GM12891 (cell line): ENCODE measurements around the gene ARHGAP18.

ENCODE experiments used
- DNase-seq: peaks from one replicate; pipeline ENCODE4 v3.0.0; 2011; ENCODE audit warnings: low spot score; ENCODE audit not compliant: insufficient read length
- FAIRE-seq: peaks from 2 replicates; lab custom pipeline; 2011; peaks lifted over from hg19 to GRCh38; lab: Jason Lieb, UNC
- PAX5 ChIP-seq: IDR thresholded peaks from 2 replicates; pipeline ENCODE4 v1.6.1; 2011; ENCODE audit warnings: low read length, moderate library complexity, mild to moderate bottlenecking; ENCODE audit not compliant: insufficient read depth, severe bottlenecking
- POLR2A ChIP-seq: IDR thresholded peaks from 2 replicates; pipeline ENCODE4 v1.6.1; 2011; ENCODE audit warnings: low read depth, low read length, control low read depth
- POLR2AphosphoS5 ChIP-seq: IDR thresholded peaks from 2 replicates; pipeline ENCODE4 v1.6.1; 2011; ENCODE audit warnings: low read depth, low read length, control low read depth
- POU2F2 ChIP-seq: IDR thresholded peaks from 2 replicates; pipeline ENCODE4 v1.6.1; 2011; ENCODE audit warnings: low read depth, mild to moderate bottlenecking, control low read depth, low read length, moderate library complexity
- SPI1 ChIP-seq: IDR thresholded peaks from 2 replicates; pipeline ENCODE4 v1.6.1; 2011; ENCODE audit warnings: low read depth, low read length, control low read depth
- TAF1 ChIP-seq: IDR thresholded peaks from 2 replicates; pipeline ENCODE4 v1.6.1; 2011; ENCODE audit warnings: low read depth, low read length, control low read depth

Gene ARHGAP18

GRCh38 chr6:129725341-129725740, 15.4 kb upstream of the ARHGAP18 start:
- FAIRE-seq (no peak), DNase-seq (no peak)
- TF ChIP-seq PAX5 (no peak), TAF1 (no peak), POU2F2 (no peak), SPI1 (no peak), POLR2A (no peak), POLR2AphosphoS5 (no peak)

GRCh38 chr6:129719692-129720091, 9.7 kb upstream of the ARHGAP18 start:
- FAIRE-seq, result no peak
- TF ChIP-seq TAF1 (no peak), SPI1 (no peak), POLR2A (no peak), POU2F2 (no peak), PAX5 (no peak), POLR2AphosphoS5 (no peak)

GRCh38 chr6:129717277-129717676, 7.3 kb upstream of the ARHGAP18 start:
- FAIRE-seq (no peak), DNase-seq (no peak)
- TF ChIP-seq POLR2A (no peak), POLR2AphosphoS5 (no peak), SPI1 (no peak), PAX5 (no peak), TAF1 (no peak), POU2F2 (no peak)

More at GRCh38 chr6:129719692-129720091, 9.7 kb upstream of the ARHGAP18 start:
- no peak for DNase-seq

DNA sequence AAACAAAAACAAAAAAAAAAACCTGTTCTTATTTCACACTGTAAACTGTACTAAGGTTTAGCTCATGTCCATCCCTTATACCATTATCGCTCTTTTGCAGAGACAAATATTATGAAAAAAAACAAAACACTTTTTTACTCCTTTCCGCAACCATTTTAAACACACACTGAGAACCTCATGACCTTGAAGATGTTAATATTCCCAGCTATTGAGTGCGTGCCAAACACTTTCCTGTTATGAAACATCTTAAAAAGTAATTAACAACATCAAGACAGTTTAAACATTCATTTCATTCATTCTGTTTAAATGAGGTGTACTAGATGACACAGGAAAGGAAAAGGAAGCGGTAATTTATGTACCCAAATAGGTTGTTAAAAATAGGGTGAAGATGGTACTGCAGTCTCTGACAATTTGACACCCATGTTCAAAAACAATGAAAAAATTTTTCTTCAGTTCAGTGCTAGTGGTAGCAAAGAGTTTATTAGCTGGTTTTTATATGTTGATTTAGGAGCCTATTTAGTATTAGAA, 3.9 kb upstream of the ARHGAP18 start:
- no peak for FAIRE-seq
- DNase-seq, result no peak
- no peak for TF ChIP-seq POLR2A
- TF ChIP-seq POLR2AphosphoS5, result no peak
- TF ChIP-seq POU2F2, result no peak
- no peak for TF ChIP-seq PAX5
- TF ChIP-seq TAF1, result no peak

DNA sequence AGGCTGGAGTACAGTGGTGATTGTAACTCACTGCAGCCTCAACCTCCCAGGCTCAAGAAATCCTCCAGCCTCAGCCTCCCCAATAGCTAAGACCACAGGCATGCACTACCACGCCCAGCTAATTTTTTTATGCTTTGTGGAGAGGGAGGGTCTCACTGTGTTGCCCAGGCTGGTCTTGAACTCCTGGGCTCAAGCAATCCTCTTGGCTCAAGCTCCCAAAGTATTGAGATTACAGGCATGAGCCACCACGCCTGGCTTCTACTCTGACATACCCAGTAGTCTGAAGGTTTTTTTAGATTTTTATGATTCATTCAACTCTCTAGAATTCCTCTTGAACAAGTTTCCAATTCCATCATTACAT, 1.3 kb upstream of the ARHGAP18 start:
- DNase-seq, result no peak
- FAIRE-seq, result no peak
- TF ChIP-seq PAX5 (no peak), POLR2AphosphoS5 (no peak), TAF1 (no peak), POLR2A (no peak), SPI1 (no peak), POU2F2 (no peak)

DNA sequence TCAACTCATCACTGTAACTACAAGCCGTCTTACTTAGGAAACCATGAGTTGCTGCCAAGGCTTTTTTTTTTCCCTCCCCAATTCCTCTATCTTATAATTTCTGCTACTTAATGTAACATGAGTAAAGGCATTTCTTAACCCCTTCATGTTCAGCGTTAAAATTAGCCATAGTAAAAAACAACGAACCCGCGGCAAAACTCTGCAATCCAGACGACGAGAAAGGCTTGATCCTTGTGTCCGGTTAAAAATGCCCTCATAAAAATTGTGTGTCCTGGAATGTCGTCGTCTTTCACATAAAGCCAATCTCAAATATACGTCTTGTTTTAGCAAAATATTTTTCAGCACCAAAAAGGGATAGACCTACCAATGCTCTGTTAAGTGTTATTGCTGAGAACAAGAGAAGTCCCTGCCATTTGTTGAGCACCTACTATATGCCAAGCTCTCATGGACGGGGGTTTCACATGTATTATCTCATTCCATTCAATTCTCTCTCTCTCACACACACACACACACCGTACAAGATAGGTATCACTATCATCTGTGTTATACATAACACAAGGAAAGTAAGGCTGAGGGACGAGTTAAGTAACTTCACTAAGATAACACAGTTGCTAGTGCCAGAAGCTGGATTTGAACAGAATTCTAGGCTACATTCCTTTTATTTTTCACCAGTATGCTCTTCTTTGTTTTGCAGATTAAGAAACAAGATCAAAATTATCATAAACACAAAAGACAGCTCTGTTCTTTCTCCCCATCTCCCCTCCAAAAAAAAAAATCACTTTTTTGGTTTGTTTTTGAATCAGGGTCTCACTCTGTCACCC, 683 bp upstream of the ARHGAP18 start:
- no peak for DNase-seq

GRCh38 chr6:129709196-129709768, 695 bp downstream of the ARHGAP18 start:
- FAIRE-seq (no peak), DNase-seq (no peak)
- no peak for TF ChIP-seq PAX5
- no peak for TF ChIP-seq POLR2A
- no peak for TF ChIP-seq POLR2AphosphoS5
- no peak for TF ChIP-seq POU2F2
- no peak for TF ChIP-seq SPI1
- TF ChIP-seq TAF1, result no peak

More for the DNA sequence above, 683 bp upstream of the ARHGAP18 start:
- FAIRE-seq, result no peak
- no peak for TF ChIP-seq SPI1
- no peak for TF ChIP-seq POU2F2
- no peak for TF ChIP-seq POLR2A
- no peak; the same call in 1 of the 2 replicates for TF ChIP-seq TAF1
- no peak for TF ChIP-seq PAX5
- no peak for TF ChIP-seq POLR2AphosphoS5

DNA sequence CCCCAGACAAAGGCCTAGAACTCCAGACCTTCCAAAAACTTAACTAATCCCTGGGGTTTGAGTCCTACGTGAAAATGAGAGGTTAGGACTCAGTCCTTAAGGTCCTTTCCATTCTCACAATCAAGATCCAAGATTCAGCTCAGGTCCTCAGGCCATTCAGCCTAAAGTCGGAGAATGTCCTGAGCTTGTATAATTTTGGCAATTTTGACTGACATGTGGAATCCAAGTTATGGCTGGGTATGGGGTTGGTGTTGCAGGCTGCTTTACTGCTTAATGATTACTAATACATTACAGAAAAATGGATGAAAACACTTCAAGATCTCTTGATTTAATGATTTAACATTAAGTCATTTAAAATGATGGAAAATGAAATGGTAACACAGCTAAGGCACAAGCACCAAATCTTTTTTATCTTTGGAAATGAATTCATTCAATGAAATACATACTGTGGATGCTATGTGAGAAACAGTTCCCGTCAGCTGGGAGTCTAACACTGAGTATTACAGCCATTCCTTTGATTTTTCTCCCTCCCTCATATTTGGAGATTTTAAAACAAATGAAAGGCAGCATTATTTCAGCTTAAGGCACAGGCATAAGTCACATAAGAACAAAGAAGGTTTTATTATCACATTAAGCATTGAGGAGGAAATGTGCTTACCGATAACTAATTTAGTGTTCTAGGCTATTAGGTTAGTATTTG, 1.3 kb downstream of the ARHGAP18 start:
- no peak for DNase-seq
- TF ChIP-seq POU2F2 (no peak), POLR2AphosphoS5 (no peak), SPI1 (no peak), POLR2A (no peak), TAF1 (no peak), PAX5 (no peak)
- no peak for FAIRE-seq

- FAIRE-seq, result peak; percentile 20
- DNase-seq, result no peak
- TF ChIP-seq POU2F2, result no peak
- TF ChIP-seq TAF1, result no peak
- no peak for TF ChIP-seq PAX5
- no peak for TF ChIP-seq POLR2AphosphoS5
- no peak for TF ChIP-seq POLR2A
- TF ChIP-seq SPI1, result no peak
Measured at GRCh38 chr6:129707882-129708495, 2.0 kb downstream of the ARHGAP18 start.

DNA sequence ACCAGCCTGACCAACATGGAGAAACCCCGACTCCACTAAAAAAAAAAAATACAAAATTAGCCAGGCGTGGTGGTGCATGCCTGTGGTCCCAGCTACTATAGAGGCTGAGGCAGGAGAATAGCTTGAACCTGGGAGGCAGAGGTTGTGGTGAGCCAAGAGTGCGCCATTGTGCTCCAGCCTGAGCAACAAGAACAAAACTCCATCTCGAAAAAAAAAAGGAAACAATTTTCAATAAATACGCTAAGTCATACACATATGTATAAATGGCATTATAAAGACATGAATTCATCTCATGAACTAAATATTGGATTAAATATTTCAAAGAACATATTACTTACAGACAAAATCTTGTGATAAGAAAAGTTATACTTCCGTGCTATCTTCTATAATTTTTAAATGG, 2.9 kb downstream of the ARHGAP18 start:
- no peak for TF ChIP-seq POLR2AphosphoS5
- TF ChIP-seq SPI1, result no peak
- no peak for TF ChIP-seq POU2F2
- TF ChIP-seq POLR2A, result no peak
- TF ChIP-seq TAF1, result no peak
- no peak for TF ChIP-seq PAX5
- no peak for FAIRE-seq
- DNase-seq, result no peak
